Measurements from ENCODE around the gene ZCCHC7. TPM values are rescaled to one million over a fixed set of nuclear protein-coding genes. Genes with fewer than 3 reads are reported as not detected.

Gene ZCCHC7
- total and polyA plus RNA-seq, 9 of the 15 experiments (the other 6 are each of a cell fraction or from before 2014, with no cell fraction given) = 34.1 to 68.9 (median 48.8) TPM

GRCh38 chr9:37104183-37104889, 16.0 kb upstream of the ZCCHC7 start (continued):
- TF ChIP-seq IRF9 (tag; IDR thresholded peaks at IDR 0.05) = 0 out of 2 replicates have a peak, but pooled peaks have one; percentile 5
- TF ChIP-seq UBTF (IDR thresholded peaks at IDR 0.05; ENCODE audit: borderline replicate concordance in 1 of 2, low read depth in 2 of 2, low read length in 2 of 2) = 0 out of 4 replicates have a peak, but pooled peaks of 1 of the 2 experiments have one; percentile 24
- TF ChIP-seq ZNF436 (CRISPR knock-in tag; IDR thresholded peaks at IDR 0.05) = no peak
- no peak for TF ChIP-seq SMARCB1 (IDR thresholded peaks at IDR 0.05; ENCODE audit: insufficient read length, low read depth)
- no peak for TF ChIP-seq POLR2A (conservative IDR thresholded peaks at IDR 0.05)
- no peak for TF ChIP-seq SPI1 (IDR thresholded peaks at IDR 0.05; ENCODE audit: borderline replicate concordance, low read depth, low read length)
- TF ChIP-seq MNT (conservative IDR thresholded peaks at IDR 0.05) = no peak
- TF ChIP-seq WHSC1 (IDR thresholded peaks at IDR 0.05; ENCODE audit: low read length) = no peak
- no peak for TF ChIP-seq TAF1 (IDR thresholded peaks at IDR 0.05; ENCODE audit: control insufficient read depth, extremely low read depth, insufficient read depth, low read length, severe bottlenecking)
- no peak for TF ChIP-seq RAD21 (CRISPR knock-in tag; conservative IDR thresholded peaks at IDR 0.05 in 1 of 2, IDR thresholded peaks at IDR 0.05 in 1 of 2)
- no peak for TF ChIP-seq PHF8 (IDR thresholded peaks at IDR 0.05; ENCODE audit: borderline replicate concordance, low read length)
- TF ChIP-seq BRF1 (IDR thresholded peaks at IDR 0.05; ENCODE audit: borderline replicate concordance, extremely low read depth, insufficient read length) = no peak
- TF ChIP-seq HDAC8 (tag; IDR thresholded peaks at IDR 0.05) = no peak
- TF ChIP-seq CXXC5 (CRISPR knock-in tag; IDR thresholded peaks at IDR 0.05) = no peak
- no peak for TF ChIP-seq POLR3G (IDR thresholded peaks at IDR 0.05; ENCODE audit: extremely low read depth, insufficient read length, insufficient replicate concordance)
- 0 out of 2 replicates have a peak, but pooled peaks have one; percentile 13 for TF ChIP-seq L3MBTL2 (IDR thresholded peaks at IDR 0.05)
- peak; percentile 71; the same call in 1 of the 2 replicates for TF ChIP-seq ZNF589 (CRISPR knock-in tag; IDR thresholded peaks at IDR 0.05; ENCODE audit: low read depth)
- TF ChIP-seq ZNF79 (CRISPR knock-in tag; IDR thresholded peaks at IDR 0.05; ENCODE audit: low read depth) = no peak
- no peak for TF ChIP-seq ZKSCAN1 (IDR thresholded peaks at IDR 0.05; ENCODE audit: low read depth, low read length)
- TF ChIP-seq ZFPM2 (CRISPR knock-in tag; IDR thresholded peaks at IDR 0.05) = no peak
- TF ChIP-seq ZNF224 (CRISPR knock-in tag; IDR thresholded peaks at IDR 0.05) = no peak
- no peak for TF ChIP-seq GTF2B (IDR thresholded peaks at IDR 0.05; ENCODE audit: extremely low read depth, insufficient read length)
- TF ChIP-seq RBFOX2 (IDR thresholded peaks at IDR 0.05; ENCODE audit: low read depth, low read length) = no peak
